ENCODE measurements around the gene NRN1L. TPM values are rescaled to one million over a fixed set of nuclear protein-coding genes. Genes with fewer than 3 reads are reported as not detected.
A peak's percentile ranks its signal among the peaks of the same experiment; 100 is the strongest.
"Not testable (repeated sequence)": the region's sequence is repeated elsewhere in the genome, so short reads cannot be mapped to it uniquely, and the experiment has no call there.

The NRN1L gene
- total RNA-seq, 1 experiment from 2014 or later: not detected

- no peak for DNase-seq (ENCODE audit: low read depth)
Observed at GRCh38 chr16:67860589-67861398, 23.9 kb upstream of the NRN1L start.

GRCh38 chr16:67861877-67862276, 22.8 kb upstream of the NRN1L start:
- DNase-seq (ENCODE audit: low read depth): no peak

DNA sequence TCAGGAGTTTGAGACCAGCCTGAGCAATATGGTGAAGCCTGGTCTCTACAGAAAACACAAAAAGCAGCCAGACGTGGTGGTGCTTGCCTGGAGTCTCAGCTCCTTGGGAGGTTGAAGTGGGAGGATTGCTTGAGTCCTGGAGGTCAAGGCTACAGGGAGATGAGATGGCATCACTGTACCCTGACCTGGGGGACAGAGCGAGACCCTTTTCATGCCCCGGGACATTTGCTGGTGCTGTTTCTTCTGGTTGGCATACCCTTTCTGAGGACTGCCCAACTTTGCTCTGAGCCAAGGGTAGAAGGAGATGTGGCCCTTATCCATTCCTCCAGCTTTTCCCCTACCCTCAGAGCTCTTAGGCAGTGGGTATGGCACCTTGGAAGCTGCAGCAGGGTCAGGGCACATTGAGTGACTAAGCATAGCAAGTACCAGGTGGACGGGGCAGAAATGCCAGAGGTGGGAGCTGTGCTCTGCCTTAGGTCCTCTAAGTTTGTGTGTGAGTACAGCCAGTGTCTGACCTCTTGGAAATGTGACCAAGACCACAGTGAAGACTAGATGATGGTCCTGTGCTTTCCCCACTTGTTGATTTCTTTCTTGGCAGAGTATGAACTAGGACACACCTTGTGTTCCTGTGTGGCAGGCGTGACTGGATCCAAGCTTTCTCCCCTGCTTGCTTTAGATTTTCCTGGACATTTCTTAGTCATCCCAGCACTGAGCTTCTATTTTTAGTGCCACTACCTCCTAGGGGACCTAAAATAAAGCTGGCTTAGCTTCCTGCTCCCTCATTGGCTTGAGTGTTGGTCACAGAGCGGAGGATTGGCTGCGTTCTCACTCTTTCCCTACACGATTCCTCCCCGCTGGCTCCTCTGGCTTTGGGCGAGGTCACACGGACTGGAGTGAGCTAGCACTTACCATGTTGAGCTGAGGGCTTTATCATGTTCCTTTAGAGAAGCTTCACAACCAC, 21.8 kb upstream of the NRN1L start:
- no peak for DNase-seq (ENCODE audit: low read depth)

DNA sequence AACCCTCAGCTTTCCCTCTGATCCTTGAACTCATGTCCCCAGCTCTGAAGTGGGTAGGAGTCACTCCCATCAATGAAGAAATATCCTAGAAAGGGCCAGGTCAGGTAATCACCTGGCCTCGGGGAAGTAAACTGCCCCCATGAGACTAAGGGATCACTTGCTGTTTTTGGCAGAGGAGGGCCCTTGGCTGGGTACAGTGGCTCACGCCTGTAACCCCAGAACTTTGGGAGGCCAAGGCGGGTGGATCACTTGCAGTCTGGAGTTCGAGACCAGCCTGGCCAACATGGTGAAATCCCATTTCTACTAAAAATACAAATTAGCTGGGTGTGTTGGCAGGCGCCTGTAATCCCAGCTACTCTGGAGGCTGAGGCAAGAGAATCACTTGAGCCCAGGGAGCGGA, 20.6 kb upstream of the NRN1L start:
- DNase-seq (ENCODE audit: low read depth): not testable (repeated sequence)

DNA sequence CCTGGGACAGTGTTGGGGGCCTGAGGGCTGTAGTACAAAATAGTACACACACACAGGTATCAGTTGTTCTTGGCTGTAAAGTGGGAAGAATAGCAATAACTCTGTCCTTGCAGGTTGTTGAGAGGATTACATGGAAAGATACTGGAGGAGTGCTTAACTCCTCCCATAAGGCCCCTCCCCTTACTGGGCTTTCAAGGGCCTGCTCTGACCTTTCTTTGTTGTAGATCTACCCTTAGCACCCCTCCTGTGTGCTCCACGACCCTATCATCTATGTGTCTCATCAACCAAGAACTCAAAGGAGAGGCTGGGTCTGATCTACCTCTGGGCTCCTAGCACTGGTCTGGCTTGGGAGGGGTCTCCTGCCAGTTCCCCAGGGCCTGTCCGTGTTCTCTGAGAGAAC, 20.1 kb upstream of the NRN1L start:
- no peak for DNase-seq (ENCODE audit: low read depth)

DNA sequence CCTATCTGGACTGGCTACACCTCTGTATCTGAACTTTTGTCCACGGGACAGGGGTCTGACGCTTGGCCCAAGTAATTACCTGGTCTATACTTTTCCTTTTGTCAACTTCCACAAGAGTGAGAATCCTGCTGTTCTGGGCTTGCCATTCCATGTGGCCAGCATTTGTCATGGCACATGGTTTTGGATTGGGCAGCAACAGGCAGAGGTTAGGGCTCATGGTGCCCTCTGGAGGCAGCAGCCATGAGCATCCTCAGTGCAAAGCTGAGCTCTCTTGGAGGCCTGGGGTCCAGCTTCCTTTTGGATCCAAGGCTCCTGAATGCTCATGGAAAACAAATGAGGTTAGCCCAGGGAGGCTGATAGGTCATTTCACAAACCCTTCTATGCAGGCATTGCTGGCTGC, 19.4 kb upstream of the NRN1L start:
- peak; percentile 45 for DNase-seq (ENCODE audit: low read depth)

- DNase-seq (ENCODE audit: low read depth): no peak
Observed at GRCh38 chr16:67868290-67868689, 16.4 kb upstream of the NRN1L start.

DNA sequence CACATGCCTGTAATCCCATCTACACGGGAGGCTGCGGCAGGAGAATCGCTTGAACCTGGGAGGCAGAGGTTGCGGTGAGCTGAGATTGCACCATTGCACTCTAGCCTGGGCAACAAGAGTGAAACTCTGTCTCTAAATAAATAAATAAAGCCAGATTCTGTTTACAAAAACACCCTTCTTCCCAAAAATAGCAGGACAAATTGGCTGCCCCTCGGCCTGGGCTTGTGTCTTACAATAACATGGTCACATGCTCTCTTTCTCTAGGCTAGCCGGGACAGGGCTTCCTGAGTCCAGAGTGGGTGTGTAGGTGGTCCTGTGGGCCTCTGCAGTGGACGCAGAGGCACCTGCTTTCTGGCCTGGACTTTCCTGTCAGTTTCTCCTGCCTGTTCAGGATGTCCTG, 15.0 kb upstream of the NRN1L start:
- DNase-seq (ENCODE audit: low read depth): no peak

- no peak for DNase-seq (ENCODE audit: low read depth)
Observed at GRCh38 chr16:67871256-67871655, 13.4 kb upstream of the NRN1L start.

GRCh38 chr16:67872131-67872630, 12.5 kb upstream of the NRN1L start:
- no peak for DNase-seq (ENCODE audit: low read depth)

DNA sequence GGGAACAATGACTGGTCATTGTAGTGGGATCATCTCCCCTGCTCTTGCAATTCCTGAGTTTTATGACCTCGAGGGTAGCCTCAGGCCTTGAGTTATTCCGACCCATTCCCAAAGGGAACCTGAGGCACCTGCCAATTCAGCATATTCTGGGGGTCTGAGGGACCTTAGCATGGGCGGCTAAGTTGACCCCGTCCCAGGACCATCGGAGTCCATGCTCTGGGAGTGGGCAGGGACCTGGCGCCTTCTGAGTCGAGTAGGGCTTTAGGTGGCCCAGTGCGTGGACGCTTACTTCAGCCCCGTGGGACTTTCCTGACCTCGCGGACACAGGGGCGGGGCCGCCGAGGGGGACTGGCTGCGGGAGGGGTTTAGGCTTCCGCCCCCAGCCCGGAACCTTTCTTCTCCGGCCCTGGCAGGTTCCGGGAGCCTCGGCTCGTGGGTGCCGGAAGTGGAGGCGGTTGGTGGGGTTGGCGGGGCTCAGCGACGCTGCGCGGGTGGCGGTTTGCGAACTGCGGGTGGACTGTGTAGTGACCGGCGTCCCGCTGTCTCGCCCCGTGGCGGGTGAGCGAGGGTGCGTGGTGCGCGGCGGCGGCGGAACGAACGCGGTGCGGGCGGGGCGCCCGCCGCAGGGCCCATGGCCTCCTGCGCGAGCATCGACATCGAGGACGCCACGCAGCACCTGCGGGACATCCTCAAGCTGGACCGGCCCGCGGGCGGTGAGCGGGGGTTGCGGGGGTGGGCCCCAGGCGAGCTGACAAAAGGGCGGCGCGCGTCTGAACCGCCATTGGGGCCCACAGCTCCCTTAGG, 11.9 kb upstream of the NRN1L start, which contains the start of gene EDC4:
TSS of gene EDC4 (plus strand) at position 422 of the 804 bp plus-strand sequence. CDS start at position 632, 210 bp downstream.
- peak; percentile 68 for DNase-seq (ENCODE audit: low read depth)

DNA sequence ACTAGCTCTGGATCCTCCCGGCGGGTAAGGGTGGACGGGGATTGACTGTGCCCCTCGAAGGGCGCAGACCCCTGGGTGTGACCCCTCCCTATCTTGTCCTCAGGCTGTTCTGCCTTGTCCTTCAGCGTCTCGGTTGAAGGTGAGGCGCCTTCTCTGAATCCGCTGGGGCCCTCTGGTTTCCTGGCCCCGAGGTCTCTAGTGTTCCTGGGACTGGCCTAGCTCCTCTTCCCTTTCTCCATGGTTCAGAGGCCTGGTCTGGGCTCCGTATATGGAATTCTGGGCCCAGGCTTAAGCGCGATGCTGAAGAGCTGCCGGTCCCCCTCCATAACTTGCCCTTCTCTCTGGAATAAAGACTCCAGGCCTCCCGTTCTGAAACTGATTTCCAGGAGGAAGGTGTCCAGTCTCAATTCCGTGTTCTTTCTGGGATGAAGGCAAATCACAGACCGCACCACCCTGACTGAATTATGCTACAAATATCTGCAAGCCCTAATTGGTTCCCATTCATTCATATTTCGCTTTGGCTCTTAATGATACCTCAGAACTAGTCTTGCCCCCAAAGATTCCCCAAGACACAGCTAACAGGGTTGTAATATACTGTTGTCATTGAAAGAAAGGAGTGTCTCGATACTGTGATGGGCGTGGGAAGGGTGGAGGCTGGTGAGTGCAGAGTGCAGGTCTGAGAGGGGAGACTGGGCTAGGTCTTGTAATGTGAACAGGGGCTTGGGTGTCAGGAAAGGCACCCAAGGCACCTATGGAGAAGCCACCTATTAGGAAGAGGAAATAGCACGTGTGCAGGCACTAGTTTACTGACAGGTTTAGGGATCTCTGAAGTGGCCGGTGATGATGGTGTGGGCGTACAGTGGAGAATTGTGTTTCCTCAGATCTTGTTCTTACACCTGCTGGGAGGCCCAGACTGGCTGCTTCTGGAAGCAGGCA, 11.0 kb upstream of the NRN1L start:
- no peak for DNase-seq (ENCODE audit: low read depth)

- DNase-seq (ENCODE audit: low read depth): no peak
Observed at GRCh38 chr16:67874372-67874771, 10.3 kb upstream of the NRN1L start.

GRCh38 chr16:67877064-67877463, 7.6 kb upstream of the NRN1L start:
- DNase-seq (ENCODE audit: low read depth): no peak

DNA sequence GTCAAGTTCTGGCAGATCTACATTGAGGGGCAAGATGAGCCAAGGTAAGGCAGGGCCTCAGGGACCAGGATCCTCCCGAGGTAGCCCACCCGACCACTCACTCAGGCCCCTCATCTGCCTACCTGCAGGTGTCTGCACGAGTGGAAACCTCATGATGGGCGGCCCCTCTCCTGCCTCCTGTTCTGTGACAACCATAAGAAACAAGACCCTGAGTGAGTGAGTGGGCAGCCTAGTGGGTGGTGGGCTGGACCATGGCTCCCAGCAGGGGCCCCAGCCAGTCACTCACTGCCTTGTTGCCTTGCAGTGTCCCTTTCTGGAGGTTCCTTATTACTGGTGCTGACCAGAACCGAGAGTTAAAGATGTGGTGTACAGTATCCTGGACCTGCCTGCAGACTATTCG, 6.5 kb upstream of the NRN1L start:
- DNase-seq (ENCODE audit: low read depth): no peak

DNA sequence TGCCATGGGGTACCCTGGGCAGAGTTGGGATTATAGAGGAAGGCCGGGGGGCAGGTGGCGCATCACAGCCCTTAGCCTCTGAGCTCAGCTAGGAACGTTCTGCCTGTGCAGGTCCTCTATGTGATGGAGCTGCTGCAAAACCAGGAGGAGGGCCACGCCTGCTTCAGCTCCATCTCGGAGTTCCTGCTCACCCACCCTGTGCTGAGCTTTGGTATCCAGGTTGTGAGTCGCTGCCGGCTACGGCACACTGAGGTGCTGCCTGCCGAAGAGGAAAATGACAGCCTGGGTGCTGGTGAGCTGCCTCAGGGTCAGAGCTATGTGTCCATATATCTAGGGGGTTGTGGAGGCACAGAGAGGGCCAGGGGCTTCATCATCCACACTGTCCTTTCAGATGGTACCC, 5.8 kb upstream of the NRN1L start:
- no peak for DNase-seq (ENCODE audit: low read depth)

DNA sequence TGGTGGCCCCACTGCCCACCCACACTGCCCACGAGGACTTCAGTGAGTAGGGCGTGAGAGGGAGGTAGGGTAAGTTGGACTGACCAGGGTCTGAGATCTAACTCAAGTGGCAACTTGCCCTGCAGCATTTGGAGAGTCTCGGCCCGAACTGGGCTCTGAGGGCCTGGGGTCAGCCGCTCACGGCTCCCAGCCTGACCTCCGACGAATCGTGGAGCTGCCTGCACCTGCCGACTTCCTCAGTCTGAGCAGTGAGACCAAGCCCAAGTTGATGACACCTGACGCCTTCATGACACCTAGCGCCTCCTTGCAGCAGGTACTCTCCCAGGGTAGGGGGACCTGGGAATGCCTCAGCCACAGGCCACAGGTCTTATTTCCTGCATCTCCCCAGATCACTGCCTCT, 5.2 kb upstream of the NRN1L start:
- DNase-seq (ENCODE audit: low read depth): no peak

GRCh38 chr16:67879936-67880335, 4.7 kb upstream of the NRN1L start:
- no peak for DNase-seq (ENCODE audit: low read depth)

- no peak for DNase-seq (ENCODE audit: low read depth)
Observed at GRCh38 chr16:67880584-67880983, 4.1 kb upstream of the NRN1L start.

- no peak for DNase-seq (ENCODE audit: low read depth)
Observed at GRCh38 chr16:67881621-67882161, 3.0 kb upstream of the NRN1L start.

Data from Daoy (cell line).